SK-N-SH (cell line): ENCODE results near the gene F5. TPM values are rescaled to one million over a fixed set of nuclear protein-coding genes. Genes with fewer than 3 reads are reported as not detected.

Source experiments
- CTCF ChIA-PET: fragments of 300-600, 350-600 bp; formaldehyde crosslinking; extraction: SDS; loops from one replicate; lab custom pipeline; 2021; lab: Yijun Ruan, JAX
- POLR2A ChIA-PET: fragments of 350-600 bp; sonication (Branson Sonifier 250); formaldehyde crosslinking; extraction: SDS; loops from one replicate; lab custom pipeline; 2020; ENCODE audit warnings: antibody characterized with exemption, inconsistent platforms; lab: Yijun Ruan, JAX
- DNase-seq: peaks from one replicate; pipeline ENCODE4 v3.0.0; 2012
- H2AFZ ChIP-seq: fragments of 200-600 bp; sonication (generic); 2 replicates; pipeline ENCODE4 v1.8.1; 2016; ENCODE audit warnings: antibody characterized with exemption, mild to moderate bottlenecking, low read depth
- H3F3A ChIP-seq: fragments of 200-600 bp; sonication (generic); replicated peaks from 2 replicates; pipeline ENCODE3; 2016; ENCODE audit warnings: antibody characterized with exemption, mild to moderate bottlenecking; ENCODE audit not compliant: insufficient read depth
- H3K27ac ChIP-seq, 2 experiments: fragments of 200-500 bp in 1 of 2; fragments of 200-600 bp in 1 of 2; sonication (Bioruptor generic) in 1 of 2; sonication (generic), shearing (Covaris generic) in 1 of 2; 2 replicates each; pipeline versions ENCODE4 v1.5.1 to v1.6.1; 2014 to 2016; ENCODE audit warnings: low read depth in 2 of 2, inconsistent platforms in 1 of 2, low read length in 1 of 2, mild to moderate bottlenecking in 1 of 2, mixed read lengths in 1 of 2
- H3K27me3 ChIP-seq: fragments of 200-600 bp; sonication (generic), shearing (Covaris generic); 2 replicates; pipeline ENCODE4 v1.6.1; 2016; ENCODE audit warnings: mixed run types; ENCODE audit not compliant: insufficient read depth
- H3K36me3 ChIP-seq, 2 experiments: fragments of 200-500 bp in 1 of 2; fragments of 200-600 bp in 1 of 2; sonication (Bioruptor generic) in 1 of 2; sonication (generic) in 1 of 2; replicated peaks in 1 of 2; 2 replicates each; pipeline versions ENCODE3 to v1.5.1; 2014 to 2016; ENCODE audit warnings: low read length in 1 of 2, mild to moderate bottlenecking in 1 of 2; ENCODE audit not compliant: insufficient read depth in 2 of 2, control insufficient read depth in 1 of 2
- H3K4me1 ChIP-seq, 2 experiments: fragments of 200-500 bp in 1 of 2; fragments of 200-600 bp in 1 of 2; sonication (Bioruptor generic) in 1 of 2; sonication (generic), shearing (Covaris generic) in 1 of 2; 2 replicates each; pipeline versions ENCODE4 v1.5.1 to v1.6.1; 2014 to 2016; ENCODE audit warnings: low read depth in 1 of 2, low read length in 1 of 2, mixed run types in 1 of 2; ENCODE audit not compliant: insufficient read depth in 2 of 2, control insufficient read depth in 1 of 2
- H3K4me2 ChIP-seq: fragments of 200-600 bp; sonication (generic), shearing (Covaris generic); 2 replicates; pipeline ENCODE4 v1.6.1; 2017; ENCODE audit warnings: mixed run types
- H3K4me3 ChIP-seq, 2 experiments: fragments of 200-500 bp in 1 of 2; fragments of 200-600 bp in 1 of 2; sonication (Bioruptor generic) in 1 of 2; sonication (generic), shearing (Covaris generic) in 1 of 2; 2 replicates each; pipeline versions ENCODE4 v1.5.1 to v1.8.1; 2014 to 2016; ENCODE audit warnings: low read depth in 2 of 2, inconsistent platforms in 1 of 2, low read length in 1 of 2, mild to moderate bottlenecking in 1 of 2, mixed read lengths in 1 of 2, moderate library complexity in 1 of 2
- H3K79me2 ChIP-seq: fragments of 200-600 bp; sonication (generic); 2 replicates; pipeline ENCODE4 v1.8.1; 2017; ENCODE audit warnings: mild to moderate bottlenecking; ENCODE audit not compliant: insufficient read depth
- H3K9ac ChIP-seq: fragments of 200-600 bp; sonication (generic); 2 replicates; pipeline ENCODE4 v1.6.1; 2017; ENCODE audit warnings: mixed run types
- H3K9me2 ChIP-seq: fragments of 200-600 bp; sonication (generic); 2 replicates; pipeline ENCODE4 v1.6.1; 2017; ENCODE audit warnings: mixed run types
- H3K9me3 ChIP-seq: fragments of 200-600 bp; sonication (generic); 2 replicates; pipeline ENCODE4 v1.6.1; 2017; ENCODE audit warnings: mixed run types, mild to moderate bottlenecking, moderate library complexity
- H4K20me1 ChIP-seq: fragments of 200-600 bp; sonication (generic); 2 replicates; pipeline ENCODE4 v1.6.1; 2017; ENCODE audit warnings: mild to moderate bottlenecking, mixed run types; ENCODE audit not compliant: insufficient read depth
- CHD2 ChIP-seq: fragments of 150-350 bp; IDR thresholded peaks from 2 replicates; pipeline ENCODE4 v1.6.1; 2018; ENCODE audit warnings: low read length; ENCODE audit not compliant: partially characterized antibody
- EZH2phosphoT487 ChIP-seq: fragments of 200-600 bp; sonication (generic); IDR thresholded peaks from 2 replicates; pipeline ENCODE4 v1.6.1; 2017; ENCODE audit warnings: low read depth, mixed run types, mild to moderate bottlenecking, antibody characterized with exemption, moderate library complexity, borderline replicate concordance
- FOSL2 ChIP-seq: IDR thresholded peaks from 2 replicates; pipeline ENCODE4 v1.4.0; 2012; ENCODE audit warnings: low read depth, mild to moderate bottlenecking, moderate library complexity, borderline replicate concordance
- GATA2 ChIP-seq: sonication (generic); formaldehyde crosslinking; IDR thresholded peaks from 2 replicates; pipeline ENCODE4 v1.5.0; 2020; ENCODE audit warnings: mild to moderate bottlenecking, missing genetic modification reagents
- IRF3 ChIP-seq: fragments of 150-350 bp; IDR thresholded peaks from 2 replicates; pipeline ENCODE4 v1.6.1; 2016; ENCODE audit warnings: mild to moderate bottlenecking, low read depth, low read length
- MXI1 ChIP-seq: IDR thresholded peaks from 2 replicates; pipeline ENCODE4 v1.6.1; 2012; ENCODE audit warnings: mild to moderate bottlenecking, low read depth, low read length, improper control_type of control experiment
- RAD21 ChIP-seq: IDR thresholded peaks from 2 replicates; pipeline ENCODE4 v1.6.1; 2012; ENCODE audit warnings: mild to moderate bottlenecking, low read length
- RFX5 ChIP-seq: IDR thresholded peaks from 2 replicates; pipeline ENCODE4 v1.6.1; 2012; ENCODE audit warnings: mild to moderate bottlenecking, improper control_type of control experiment, low read length
- SIN3A ChIP-seq: IDR thresholded peaks from 2 replicates; pipeline ENCODE4 v1.6.1; 2012; ENCODE audit warnings: low read depth, mild to moderate bottlenecking, low read length, moderate library complexity, borderline replicate concordance
- TCF12 ChIP-seq: IDR thresholded peaks from 2 replicates; pipeline ENCODE4 v1.4.0; 2012
- TEAD4 ChIP-seq: IDR thresholded peaks from 2 replicates; pipeline ENCODE4 v1.4.0; 2012; ENCODE audit warnings: mild to moderate bottlenecking, borderline replicate concordance; ENCODE audit not compliant: insufficient read depth
- USF1 ChIP-seq: IDR thresholded peaks from 2 replicates; pipeline ENCODE4 v1.4.0; 2012; ENCODE audit warnings: low read depth, borderline replicate concordance
- USF2 ChIP-seq: fragments of 150-350 bp; IDR thresholded peaks from 2 replicates; pipeline ENCODE4 v1.6.1; 2017; ENCODE audit warnings: antibody characterized with exemption, low read length, low read depth, borderline replicate concordance
- ZBTB33 ChIP-seq: IDR thresholded peaks from 2 replicates; pipeline ENCODE4 v1.4.0; 2012; ENCODE audit warnings: low read depth, borderline replicate concordance
- polyA plus RNA-seq, 3 experiments: library from polyadenylated mRNA; depleted of rRNA; stranded (reverse); fragments of >200 nt; gene quantifications; 2 replicates each; pipeline ENCODE4 v1.2.3, GENCODE V29; 2012
- TF ChIP-seq, protein P1 (sequence below): fragments of 200-600 bp; sonication (generic); IDR thresholded peaks from 2 replicates; pipeline ENCODE4 v1.6.1; 2017; ENCODE audit warnings: antibody characterized with exemption, mild to moderate bottlenecking, moderate library complexity
- TF ChIP-seq, protein P2 (sequence below): IDR thresholded peaks from 2 replicates; pipeline ENCODE4; 2012

The F5 gene
- polyA plus RNA-seq, 1 of the 3 experiments (the other 2 are of a cell fraction) = under 0.01 TPM

DNA sequence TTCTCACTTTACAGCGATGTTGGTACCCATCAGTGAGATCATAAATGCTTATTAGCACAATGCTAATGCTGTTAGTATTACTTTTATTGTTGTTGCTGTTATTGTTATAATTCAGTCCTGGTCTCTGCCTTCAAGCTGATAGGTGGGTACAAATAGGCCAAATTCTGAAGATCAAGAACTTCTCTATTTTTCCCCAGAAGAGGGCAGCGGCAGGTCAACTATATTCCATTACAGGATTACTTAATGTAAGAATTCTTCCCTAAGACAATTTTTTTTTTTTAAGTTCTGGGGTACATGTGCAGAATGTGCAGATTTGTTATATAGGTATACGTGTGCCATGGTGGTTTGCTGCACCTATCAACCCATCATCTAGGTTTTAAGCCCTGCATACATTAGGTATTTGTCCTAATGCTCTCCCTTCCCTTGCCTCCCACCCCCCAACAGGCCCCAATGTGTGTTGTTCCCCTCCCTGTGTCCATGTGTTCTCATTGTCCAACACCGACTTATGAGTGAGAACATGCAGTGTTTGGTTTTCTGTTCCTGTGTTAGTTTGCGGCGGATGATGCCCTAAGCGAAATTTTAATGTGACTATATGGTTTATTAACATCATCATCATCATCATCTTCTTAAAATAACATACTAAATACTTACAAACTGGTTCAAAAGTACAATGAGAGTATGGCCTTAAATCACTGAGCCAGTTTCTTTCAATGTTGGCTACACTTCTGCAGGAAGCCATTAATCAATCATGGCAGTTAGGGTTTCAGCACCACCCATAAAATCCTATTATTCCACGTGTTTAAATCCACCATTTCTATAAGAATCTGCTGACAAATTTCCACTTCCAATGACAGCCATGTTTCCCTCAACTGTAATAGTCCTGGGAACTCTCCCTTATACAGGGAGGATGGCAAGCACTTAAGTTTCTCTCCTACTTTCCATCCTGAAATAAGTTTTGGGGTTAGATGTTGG is 119.7 kb downstream of the F5 start (continued):
- TF ChIP-seq ZBTB33 = no peak
- TF ChIP-seq, protein P1, sequence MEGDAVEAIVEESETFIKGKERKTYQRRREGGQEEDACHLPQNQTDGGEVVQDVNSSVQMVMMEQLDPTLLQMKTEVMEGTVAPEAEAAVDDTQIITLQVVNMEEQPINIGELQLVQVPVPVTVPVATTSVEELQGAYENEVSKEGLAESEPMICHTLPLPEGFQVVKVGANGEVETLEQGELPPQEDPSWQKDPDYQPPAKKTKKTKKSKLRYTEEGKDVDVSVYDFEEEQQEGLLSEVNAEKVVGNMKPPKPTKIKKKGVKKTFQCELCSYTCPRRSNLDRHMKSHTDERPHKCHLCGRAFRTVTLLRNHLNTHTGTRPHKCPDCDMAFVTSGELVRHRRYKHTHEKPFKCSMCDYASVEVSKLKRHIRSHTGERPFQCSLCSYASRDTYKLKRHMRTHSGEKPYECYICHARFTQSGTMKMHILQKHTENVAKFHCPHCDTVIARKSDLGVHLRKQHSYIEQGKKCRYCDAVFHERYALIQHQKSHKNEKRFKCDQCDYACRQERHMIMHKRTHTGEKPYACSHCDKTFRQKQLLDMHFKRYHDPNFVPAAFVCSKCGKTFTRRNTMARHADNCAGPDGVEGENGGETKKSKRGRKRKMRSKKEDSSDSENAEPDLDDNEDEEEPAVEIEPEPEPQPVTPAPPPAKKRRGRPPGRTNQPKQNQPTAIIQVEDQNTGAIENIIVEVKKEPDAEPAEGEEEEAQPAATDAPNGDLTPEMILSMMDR = peak; percentile 70
- no peak for TF ChIP-seq RFX5
- TF ChIP-seq SIN3A = no peak

DNA sequence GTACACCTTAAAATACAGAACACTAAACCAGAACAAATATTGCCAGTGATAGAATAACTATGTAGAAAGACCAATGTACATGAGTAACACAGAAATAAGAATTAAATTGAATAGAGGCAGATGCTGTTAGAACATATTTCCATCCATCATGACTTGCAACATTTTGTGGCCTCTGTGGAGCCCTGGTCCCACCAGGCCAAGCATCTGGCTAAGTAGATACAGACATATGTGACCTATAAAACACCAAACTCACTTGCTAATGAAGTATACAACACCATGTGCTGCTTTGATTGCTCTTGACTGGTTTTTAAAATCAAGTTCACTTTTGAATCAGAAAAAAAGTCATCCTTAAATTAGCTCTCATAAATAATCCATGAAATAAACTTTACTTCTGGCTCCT is 121.0 kb downstream of the F5 start:
- Histone ChIP-seq H3F3A (no peaks in the 10 kb centered on the region), H3K27me3 (no peaks in the 10 kb centered on the region), H3K4me2 (no peak overlapping the region), H4K20me1 (no peaks in the 10 kb centered on the region), H3K36me3 (peaks cover 6 to 32% of the 10 kb centered on the region in 2 experiments), H3K9me2 (no peaks in the 10 kb centered on the region)
- CTCF ChIA-PET = interaction anchor here (0.9 to 4.5 kb wide), 5 partner anchors 13 to 81 kb away, joined by 3 to 25 read pairs (median 4); no protein-coding TSS in a partner anchor
- TF ChIP-seq USF1 = no peak
- TF ChIP-seq, protein P2, sequence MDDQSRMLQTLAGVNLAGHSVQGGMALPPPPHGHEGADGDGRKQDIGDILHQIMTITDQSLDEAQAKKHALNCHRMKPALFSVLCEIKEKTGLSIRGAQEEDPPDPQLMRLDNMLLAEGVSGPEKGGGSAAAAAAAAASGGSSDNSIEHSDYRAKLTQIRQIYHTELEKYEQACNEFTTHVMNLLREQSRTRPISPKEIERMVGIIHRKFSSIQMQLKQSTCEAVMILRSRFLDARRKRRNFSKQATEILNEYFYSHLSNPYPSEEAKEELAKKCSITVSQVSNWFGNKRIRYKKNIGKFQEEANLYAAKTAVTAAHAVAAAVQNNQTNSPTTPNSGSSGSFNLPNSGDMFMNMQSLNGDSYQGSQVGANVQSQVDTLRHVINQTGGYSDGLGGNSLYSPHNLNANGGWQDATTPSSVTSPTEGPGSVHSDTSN = no peak
- TF ChIP-seq GATA2 (CRISPR knock-in tag) = no peak
- no peak for TF ChIP-seq FOSL2
- no peak for TF ChIP-seq EZH2phosphoT487
- TF ChIP-seq RAD21 = no peak
- TF ChIP-seq CHD2 = no peak
- no peak for TF ChIP-seq TEAD4
- no peak for TF ChIP-seq USF2
- no peak for TF ChIP-seq MXI1
- TF ChIP-seq IRF3 = no peak
- TF ChIP-seq TCF12 = no peak
- TF ChIP-seq, all 33 proteins: peak for 0
- POLR2A ChIA-PET = no interaction called here
- Histone ChIP-seq H3K4me3 (no peak overlapping the region), H3K4me1 (peaks cover 0 to under 1% of the 10 kb centered on the region in 2 experiments; a peak in 1 of 4 replicates), H3K9me3 (no peaks in the 10 kb centered on the region), H3K79me2 (no peaks in the 10 kb centered on the region), H3K9ac (no peak overlapping the region), H2AFZ (no peak overlapping the region), H3K27ac (no peak overlapping the region)
- no peak for DNase-seq
